Erythroblast (primary cell): ENCODE data around the gene TCERG1L.
"Not testable (repeated sequence)": the region's sequence is repeated elsewhere in the genome, so short reads cannot be mapped to it uniquely, and the experiment has no call there.

Experiments
- DNase-seq, 2 experiments: peaks; one replicate each; lab custom pipeline; 2025; lab: John Stamatoyannopoulos, UW
- GATA1 ChIP-seq: IDR thresholded peaks from 2 replicates; pipeline ENCODE4 v1.6.1; 2011; ENCODE audit warnings: low read depth, mild to moderate bottlenecking, control low read depth, low read length, moderate library complexity
- POLR2A ChIP-seq: IDR thresholded peaks from 2 replicates; pipeline ENCODE4 v1.6.1; 2011; ENCODE audit warnings: mild to moderate bottlenecking, low read length

Gene TCERG1L

GRCh38 chr10:131242007-131242406, 69.5 kb downstream of the TCERG1L start:
- peak in 1 of 2 experiments; percentile 24 for DNase-seq
- no peak for TF ChIP-seq POLR2A
- TF ChIP-seq GATA1 = no peak

- TF ChIP-seq GATA1 (no peak), POLR2A (no peak)
- no peak for DNase-seq
These were observed 70.8 kb downstream of the TCERG1L start for GRCh38 chr10:131240691-131241090.

- TF ChIP-seq POLR2A = no peak
- DNase-seq = no peak
These were observed 71.6 kb downstream of the TCERG1L start for GRCh38 chr10:131239926-131240325.

GRCh38 chr10:131239450-131239849, 72.1 kb downstream of the TCERG1L start:
- TF ChIP-seq POLR2A (no peak), GATA1 (no peak)
- DNase-seq = no peak

GRCh38 chr10:131238669-131239280, 72.7 kb downstream of the TCERG1L start:
- no peak for TF ChIP-seq POLR2A
- no peak for TF ChIP-seq GATA1
- no peak for DNase-seq

GRCh38 chr10:131237991-131238651, 73.4 kb downstream of the TCERG1L start:
- TF ChIP-seq GATA1 (no peak), POLR2A (no peak)
- DNase-seq = no peak

- DNase-seq = not testable (repeated sequence)
These were observed 76.9 kb downstream of the TCERG1L start for GRCh38 chr10:131234606-131235005.

- no peak for TF ChIP-seq POLR2A
- DNase-seq = no peak
These were observed 77.8 kb downstream of the TCERG1L start for GRCh38 chr10:131233611-131234258.

- TF ChIP-seq GATA1 (no peak), POLR2A (no peak)
- DNase-seq = no peak
These were observed 79.5 kb downstream of the TCERG1L start for GRCh38 chr10:131231965-131232541.

GRCh38 chr10:131231323-131231964, 80.1 kb downstream of the TCERG1L start:
- no peak for DNase-seq
- TF ChIP-seq POLR2A (no peak), GATA1 (no peak)

GRCh38 chr10:131230641-131231322, 80.7 kb downstream of the TCERG1L start:
- DNase-seq = no peak
- TF ChIP-seq GATA1 = no peak
- no peak for TF ChIP-seq POLR2A

GRCh38 chr10:131230166-131230565, 81.4 kb downstream of the TCERG1L start:
- TF ChIP-seq POLR2A (no peak), GATA1 (no peak)
- DNase-seq = no peak

- DNase-seq = no peak
- TF ChIP-seq POLR2A (no peak), GATA1 (no peak)
These were observed 84.3 kb downstream of the TCERG1L start for GRCh38 chr10:131227163-131227740.
